RWPE2 (cell line): ENCODE results near the gene WDR64.

ENCODE experiments used
- ATAC-seq: fragments of 200-7000 bp; cut with Tn5 transposase; 3 replicates; pipeline ENCODE4 v1.9.1; 2021; ENCODE audit warnings: low read depth
- DNase-seq: peaks from one replicate; pipeline ENCODE4 v3.0.0-alpha.2; 2020; ENCODE audit warnings: low spot score
- H3K27ac ChIP-seq: fragments of 450-650 bp; 2 replicates; pipeline ENCODE4 v1.5.1; 2017; ENCODE audit warnings: mild to moderate bottlenecking; ENCODE audit not compliant: poor library complexity, severe bottlenecking
- H3K27me3 ChIP-seq: fragments of 250-450 bp; sonication (Bioruptor Pico); 2 replicates; pipeline ENCODE4 v1.5.1; 2021; ENCODE audit warnings: mild to moderate bottlenecking, moderate library complexity; ENCODE audit not compliant: insufficient read depth, poor library complexity, severe bottlenecking
- H3K36me3 ChIP-seq: fragments of 250-450 bp; sonication (Bioruptor Pico); 2 replicates; pipeline ENCODE4 v1.5.1; 2020; ENCODE audit warnings: low read depth, mild to moderate bottlenecking, moderate library complexity
- H3K4me1 ChIP-seq: fragments of 250-450 bp; sonication (Bioruptor Pico); 2 replicates; pipeline ENCODE4 v1.5.1; 2021; ENCODE audit warnings: mild to moderate bottlenecking, moderate library complexity; ENCODE audit not compliant: insufficient read depth, poor library complexity, severe bottlenecking
- H3K4me3 ChIP-seq: fragments of 250-450 bp; sonication (Bioruptor Pico); 2 replicates; pipeline ENCODE4 v1.5.1; 2021; ENCODE audit warnings: mild to moderate bottlenecking, moderate library complexity; ENCODE audit not compliant: severe bottlenecking
- H3K9me3 ChIP-seq: fragments of 250-450 bp; sonication (Bioruptor Pico); 2 replicates; pipeline ENCODE4 v1.5.1; 2021; ENCODE audit warnings: mild to moderate bottlenecking, moderate library complexity; ENCODE audit not compliant: severe bottlenecking
- TF ChIP-seq, protein P1 (sequence below): fragments of 450-650 bp; IDR thresholded peaks from one replicate; pipeline ENCODE4 v1.5.1; 2017; ENCODE audit warnings: mild to moderate bottlenecking, moderate library complexity; ENCODE audit not compliant: poor library complexity, severe bottlenecking

WDR64 gene

GRCh38 chr1:241842565-241842964, 190.5 kb downstream of the WDR64 start:
- no peak for DNase-seq
- TF ChIP-seq, protein P1, sequence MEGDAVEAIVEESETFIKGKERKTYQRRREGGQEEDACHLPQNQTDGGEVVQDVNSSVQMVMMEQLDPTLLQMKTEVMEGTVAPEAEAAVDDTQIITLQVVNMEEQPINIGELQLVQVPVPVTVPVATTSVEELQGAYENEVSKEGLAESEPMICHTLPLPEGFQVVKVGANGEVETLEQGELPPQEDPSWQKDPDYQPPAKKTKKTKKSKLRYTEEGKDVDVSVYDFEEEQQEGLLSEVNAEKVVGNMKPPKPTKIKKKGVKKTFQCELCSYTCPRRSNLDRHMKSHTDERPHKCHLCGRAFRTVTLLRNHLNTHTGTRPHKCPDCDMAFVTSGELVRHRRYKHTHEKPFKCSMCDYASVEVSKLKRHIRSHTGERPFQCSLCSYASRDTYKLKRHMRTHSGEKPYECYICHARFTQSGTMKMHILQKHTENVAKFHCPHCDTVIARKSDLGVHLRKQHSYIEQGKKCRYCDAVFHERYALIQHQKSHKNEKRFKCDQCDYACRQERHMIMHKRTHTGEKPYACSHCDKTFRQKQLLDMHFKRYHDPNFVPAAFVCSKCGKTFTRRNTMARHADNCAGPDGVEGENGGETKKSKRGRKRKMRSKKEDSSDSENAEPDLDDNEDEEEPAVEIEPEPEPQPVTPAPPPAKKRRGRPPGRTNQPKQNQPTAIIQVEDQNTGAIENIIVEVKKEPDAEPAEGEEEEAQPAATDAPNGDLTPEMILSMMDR, result no peak
- no peaks in the 10 kb centered on the region for H3K27me3 ChIP-seq
- no peaks in the 10 kb centered on the region for H3K36me3 ChIP-seq
- no peaks in the 10 kb centered on the region for H3K9me3 ChIP-seq
- no peak overlapping the region for H3K27ac ChIP-seq
- peak; percentile 63; the same call in 2 of the 3 replicates for ATAC-seq
- no peak overlapping the region for H3K4me3 ChIP-seq
- H3K4me1 ChIP-seq, result peaks cover 6% of the 10 kb centered on the region

DNA sequence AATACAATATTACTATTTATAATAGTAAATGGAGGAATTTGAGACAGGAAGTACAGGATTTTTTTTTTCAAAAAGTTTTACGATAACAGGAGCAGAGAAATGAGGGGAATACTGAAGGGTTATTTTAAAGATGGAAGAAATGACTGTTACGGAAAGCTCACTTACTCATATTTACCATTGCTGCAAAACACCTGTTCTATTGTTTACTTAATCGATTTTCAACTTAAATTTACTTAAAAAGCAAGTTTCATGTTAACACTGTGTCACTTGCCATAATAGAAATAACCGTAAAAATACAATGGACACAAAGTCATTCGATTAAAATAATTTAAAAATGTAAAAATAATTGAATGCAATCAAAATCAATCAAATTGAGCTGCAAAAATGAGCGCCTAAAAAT, 192.5 kb downstream of the WDR64 start:
- Histone ChIP-seq H3K4me3 (no peak overlapping the region), H3K27me3 (no peaks in the 10 kb centered on the region), H3K36me3 (peaks cover 8% of the 10 kb centered on the region; the same call in 1 of the 2 replicates), H3K27ac (no peak overlapping the region), H3K9me3 (no peaks in the 10 kb centered on the region), H3K4me1 (peaks cover 2% of the 10 kb centered on the region)
- DNase-seq, result no peak
- TF ChIP-seq, protein P1, result no peak
- no peak for ATAC-seq

- Histone ChIP-seq H3K4me1 (peaks cover 3% of the 10 kb centered on the region), H3K36me3 (peaks cover 15% of the 10 kb centered on the region), H3K4me3 (no peak overlapping the region), H3K9me3 (no peaks in the 10 kb centered on the region), H3K27ac (no peak overlapping the region), H3K27me3 (no peaks in the 10 kb centered on the region)
- TF ChIP-seq, protein P1, result no peak
- DNase-seq (no peak), ATAC-seq (no peak)
These were observed 194.3 kb downstream of the WDR64 start for GRCh38 chr1:241846375-241846774.

DNA sequence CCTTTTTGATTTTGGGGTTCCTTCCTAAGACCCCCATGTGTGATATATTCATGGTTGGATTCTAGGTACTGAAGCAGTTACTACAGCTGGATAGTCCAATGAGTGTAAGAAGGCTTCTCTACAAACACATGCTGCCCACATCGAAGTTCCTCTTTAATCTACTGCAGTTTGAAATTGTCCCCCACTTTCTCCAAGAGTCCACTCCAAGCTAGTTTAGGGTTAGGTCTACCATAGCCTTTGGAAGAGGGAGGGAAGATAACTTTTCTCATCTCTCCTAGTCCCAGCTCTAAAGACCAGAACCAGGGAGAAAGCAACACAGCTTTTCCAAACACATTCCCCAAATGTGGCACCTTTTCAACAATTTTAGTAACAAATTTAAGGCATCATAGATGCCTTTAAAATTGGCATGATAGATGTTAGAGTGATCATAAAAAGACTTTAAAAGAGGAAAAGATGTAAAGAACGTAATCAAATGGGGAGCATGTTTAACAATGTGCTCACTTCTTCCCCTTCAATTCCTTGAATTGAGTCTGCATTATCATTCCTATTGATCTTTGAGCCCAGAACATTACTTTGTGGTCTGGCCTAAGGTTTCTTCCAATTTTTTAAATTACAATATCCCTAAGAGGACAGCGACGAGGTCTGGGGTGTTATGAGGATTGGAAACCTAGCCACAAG, 194.9 kb downstream of the WDR64 start:
- peaks cover 3% of the 10 kb centered on the region for H3K4me1 ChIP-seq
- ATAC-seq (no peak), DNase-seq (no peak)
- H3K36me3 ChIP-seq, result peaks cover 21% of the 10 kb centered on the region
- TF ChIP-seq, protein P1, result no peak
- peak overlapping the region; percentile 57 for H3K4me3 ChIP-seq
- no peaks in the 10 kb centered on the region for H3K9me3 ChIP-seq
- no peaks in the 10 kb centered on the region for H3K27me3 ChIP-seq
- peak overlapping the region; percentile 84 for H3K27ac ChIP-seq

GRCh38 chr1:241847540-241847795, 195.4 kb downstream of the WDR64 start:
- Histone ChIP-seq H3K27ac (peak overlapping the region; percentile 84), H3K4me1 (peaks cover 3% of the 10 kb centered on the region), H3K9me3 (no peaks in the 10 kb centered on the region), H3K36me3 (peaks cover 24% of the 10 kb centered on the region), H3K4me3 (peak overlapping the region; percentile 57), H3K27me3 (no peaks in the 10 kb centered on the region)
- TF ChIP-seq, protein P1, result no peak
- ATAC-seq (no peak), DNase-seq (no peak)
